DOHH2 (cell line): Measurements from ENCODE around the gene FRMPD4.

ENCODE experiments used
- EZH2phosphoT487 ChIP-seq: fragments of 200-600 bp; sonication (generic); IDR thresholded peaks from 2 replicates; pipeline ENCODE4 v1.6.1; 2017; ENCODE audit warnings: borderline replicate concordance, mild to moderate bottlenecking, antibody characterized with exemption, low read length, moderate library complexity, mixed read lengths
- TF ChIP-seq, protein P1 (sequence below): fragments of 200-600 bp; sonication (generic); IDR thresholded peaks from one replicate; pipeline ENCODE4 v1.5.1; 2014; ENCODE audit warnings: antibody characterized with exemption, mild to moderate bottlenecking, low read depth, low read length; ENCODE audit not compliant: poor library complexity, severe bottlenecking

DNA sequence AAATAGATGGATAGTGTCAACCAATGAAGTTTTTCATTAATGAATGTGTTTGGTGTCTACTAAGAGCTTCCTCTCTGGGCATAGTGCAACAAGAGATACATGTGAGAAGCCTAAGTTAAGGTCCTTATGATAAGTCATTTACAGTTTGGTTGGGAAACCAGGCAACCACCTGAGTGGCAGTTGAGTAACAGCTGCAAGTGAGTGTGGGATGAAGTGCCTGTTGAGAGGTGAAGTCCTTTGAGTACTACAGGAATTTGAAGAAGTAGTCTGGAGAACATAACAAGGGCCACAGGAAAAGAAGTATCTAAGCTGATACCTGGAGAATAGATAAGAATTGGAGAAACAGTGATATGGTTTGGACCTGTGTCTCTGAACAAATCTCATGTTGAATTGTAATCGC, 48.5 kb upstream of the FRMPD4 start:
- TF ChIP-seq, protein P1, sequence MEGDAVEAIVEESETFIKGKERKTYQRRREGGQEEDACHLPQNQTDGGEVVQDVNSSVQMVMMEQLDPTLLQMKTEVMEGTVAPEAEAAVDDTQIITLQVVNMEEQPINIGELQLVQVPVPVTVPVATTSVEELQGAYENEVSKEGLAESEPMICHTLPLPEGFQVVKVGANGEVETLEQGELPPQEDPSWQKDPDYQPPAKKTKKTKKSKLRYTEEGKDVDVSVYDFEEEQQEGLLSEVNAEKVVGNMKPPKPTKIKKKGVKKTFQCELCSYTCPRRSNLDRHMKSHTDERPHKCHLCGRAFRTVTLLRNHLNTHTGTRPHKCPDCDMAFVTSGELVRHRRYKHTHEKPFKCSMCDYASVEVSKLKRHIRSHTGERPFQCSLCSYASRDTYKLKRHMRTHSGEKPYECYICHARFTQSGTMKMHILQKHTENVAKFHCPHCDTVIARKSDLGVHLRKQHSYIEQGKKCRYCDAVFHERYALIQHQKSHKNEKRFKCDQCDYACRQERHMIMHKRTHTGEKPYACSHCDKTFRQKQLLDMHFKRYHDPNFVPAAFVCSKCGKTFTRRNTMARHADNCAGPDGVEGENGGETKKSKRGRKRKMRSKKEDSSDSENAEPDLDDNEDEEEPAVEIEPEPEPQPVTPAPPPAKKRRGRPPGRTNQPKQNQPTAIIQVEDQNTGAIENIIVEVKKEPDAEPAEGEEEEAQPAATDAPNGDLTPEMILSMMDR, result no peak
- TF ChIP-seq EZH2phosphoT487, result no peak
